GM23338 (cell line): ENCODE measurements around the gene ARHGEF10L. TPM values are rescaled to one million over a fixed set of nuclear protein-coding genes. Genes with fewer than 3 reads are reported as not detected.

Source experiments
- ATAC-seq: fragments of 200-7000 bp; cut with Tn5 transposase; 3 replicates; pipeline ENCODE4 v1.9.1; 2020
- DNase-seq: peaks from one replicate; pipeline ENCODE4 v3.0.0-alpha.2; 2015; ENCODE audit warnings: low spot score
- H2AFZ ChIP-seq: fragments of 200-600 bp; sonication (generic); 2 replicates; pipeline ENCODE4 v1.8.0; 2016; ENCODE audit warnings: antibody characterized with exemption, mild to moderate bottlenecking, moderate library complexity
- H3F3A ChIP-seq: fragments of 200-600 bp; sonication (generic); replicated peaks from 2 replicates; pipeline ENCODE4 v1.8.0; 2017; ENCODE audit warnings: antibody characterized with exemption, mixed run types, low read depth
- H3K27ac ChIP-seq: fragments of 200-600 bp; sonication (generic); 2 replicates; pipeline ENCODE4 v1.6.1; 2016; ENCODE audit warnings: low read depth
- H3K27me3 ChIP-seq: fragments of 200-600 bp; sonication (generic); 2 replicates; pipeline ENCODE4 v1.8.0; 2016; ENCODE audit warnings: mild to moderate bottlenecking, mixed run types, moderate library complexity; ENCODE audit not compliant: insufficient read depth
- H3K36me3 ChIP-seq: fragments of 200-600 bp; sonication (generic); 2 replicates; pipeline ENCODE4 v1.8.0; 2016; ENCODE audit warnings: mild to moderate bottlenecking; ENCODE audit not compliant: insufficient read depth
- H3K4me1 ChIP-seq: fragments of 200-600 bp; sonication (generic); 2 replicates; pipeline ENCODE4 v1.8.0; 2016; ENCODE audit warnings: mild to moderate bottlenecking, moderate library complexity; ENCODE audit not compliant: insufficient read depth
- H3K4me2 ChIP-seq: fragments of 200-600 bp; sonication (generic); 2 replicates; pipeline ENCODE4 v1.7.1; 2017; ENCODE audit warnings: mixed run types
- H3K4me3 ChIP-seq: fragments of 200-600 bp; sonication (generic); 2 replicates; pipeline ENCODE4 v1.6.1; 2016; ENCODE audit warnings: mixed run types
- H3K79me2 ChIP-seq: fragments of 200-600 bp; sonication (generic); replicated peaks from 2 replicates; pipeline ENCODE4 v1.8.0; 2017; ENCODE audit warnings: mild to moderate bottlenecking; ENCODE audit not compliant: insufficient read depth
- H3K9me2 ChIP-seq: fragments of 200-600 bp; sonication (generic); 2 replicates; pipeline ENCODE4 v1.8.0; 2017; ENCODE audit not compliant: insufficient read depth
- H4K20me1 ChIP-seq: fragments of 200-600 bp; sonication (generic); replicated peaks from 2 replicates; pipeline ENCODE4 v1.8.0; 2017; ENCODE audit warnings: mild to moderate bottlenecking; ENCODE audit not compliant: insufficient read depth
- H3K27ac Mint-ChIP-seq: 2 replicates; pipeline ENCODE4 v1.8.0; 2020; ENCODE audit warnings: inconsistent platforms, mild to moderate bottlenecking, moderate library complexity, mixed read lengths
- H3K27me3 Mint-ChIP-seq: 3 replicates; pipeline ENCODE4 v1.8.0; 2022; ENCODE audit warnings: low read depth, mild to moderate bottlenecking, moderate library complexity, mixed read lengths, inconsistent platforms; ENCODE audit not compliant: insufficient read depth, poor library complexity
- H3K36me3 Mint-ChIP-seq: 3 replicates; pipeline ENCODE4 v1.8.0; 2021; ENCODE audit warnings: low read depth, mild to moderate bottlenecking, inconsistent platforms, moderate library complexity, mixed read lengths
- H3K4me1 Mint-ChIP-seq: 3 replicates; pipeline ENCODE4 v1.8.0; 2020; ENCODE audit warnings: mild to moderate bottlenecking, inconsistent platforms, mixed read lengths
- H3K4me3 Mint-ChIP-seq: 3 replicates; pipeline ENCODE4 v1.8.0; 2021; ENCODE audit warnings: moderate library complexity, mild to moderate bottlenecking, inconsistent platforms, mixed read lengths
- H3K9me3 Mint-ChIP-seq: 3 replicates; pipeline ENCODE4 v1.8.0; 2020; ENCODE audit warnings: moderate library complexity, mild to moderate bottlenecking, inconsistent platforms, mixed read lengths
- EZH2 ChIP-seq: fragments of 200-600 bp; sonication (generic); IDR thresholded peaks from one replicate; pipeline ENCODE4 v1.8.0; 2017; ENCODE audit warnings: antibody characterized with exemption, mild to moderate bottlenecking, low read depth; ENCODE audit not compliant: unreplicated experiment
- JUNB ChIP-seq: IDR thresholded peaks from one replicate; pipeline ENCODE4 v1.6.1; 2016; ENCODE audit warnings: antibody characterized with exemption; ENCODE audit not compliant: unreplicated experiment
- NANOG ChIP-seq: IDR thresholded peaks from 2 replicates; pipeline ENCODE4 v1.6.1; 2016; ENCODE audit warnings: antibody characterized with exemption, borderline replicate concordance
- POLR2AphosphoS5 ChIP-seq: IDR thresholded peaks from 2 replicates; pipeline ENCODE4 v1.6.1; 2016; ENCODE audit warnings: antibody characterized with exemption, low read depth
- STAT1 ChIP-seq: IDR thresholded peaks from one replicate; pipeline ENCODE4 v1.6.1; 2016; ENCODE audit warnings: antibody characterized with exemption; ENCODE audit not compliant: unreplicated experiment
- ZNF114 ChIP-seq: fragments of 250-450 bp; sonication (Bioruptor Pico); IDR thresholded peaks from 2 replicates; pipeline ENCODE4 v1.5.0; 2020; ENCODE audit warnings: mild to moderate bottlenecking, moderate library complexity
- polyA plus RNA-seq: library from polyadenylated mRNA; unstranded; fragments of >200 nt; fragmentation: Nextera tagmentation; extraction: Ambion mirVana; gene quantifications from 2 replicates; pipeline ENCODE4 v1.2.1, GENCODE V29; 2016
- total RNA-seq: library from RNA; depleted of rRNA; stranded (reverse); fragments of >200 nt; shearing (Covaris generic); gene quantifications from 2 replicates; pipeline ENCODE4 v1.2.3, GENCODE V29; 2014
- TF ChIP-seq, protein P1 (sequence below): IDR thresholded peaks from one replicate; pipeline ENCODE4 v1.6.1; 2018; ENCODE audit warnings: antibody characterized with exemption; ENCODE audit not compliant: unreplicated experiment
- TF ChIP-seq, protein P2 (sequence below), 2 experiments: fragments of 200-600 bp in 1 of 2; sonication (generic) in 1 of 2; conservative IDR thresholded peaks; 2 replicates each; pipeline versions ENCODE4 v1.5.1 to v1.6.1; 2016 to 2017; ENCODE audit warnings: antibody characterized with exemption in 2 of 2, low read depth in 2 of 2, mild to moderate bottlenecking in 2 of 2, moderate library complexity in 1 of 2
- TF ChIP-seq, protein P3 (sequence below): fragments of 250-450 bp; sonication (Bioruptor Pico); IDR thresholded peaks from 2 replicates; pipeline ENCODE4 v1.5.0; 2020; ENCODE audit warnings: mild to moderate bottlenecking, moderate library complexity

The ARHGEF10L gene
- total and polyA plus RNA-seq, 2 experiments from 2014 or later = 12.1 to 46.8 TPM

DNA sequence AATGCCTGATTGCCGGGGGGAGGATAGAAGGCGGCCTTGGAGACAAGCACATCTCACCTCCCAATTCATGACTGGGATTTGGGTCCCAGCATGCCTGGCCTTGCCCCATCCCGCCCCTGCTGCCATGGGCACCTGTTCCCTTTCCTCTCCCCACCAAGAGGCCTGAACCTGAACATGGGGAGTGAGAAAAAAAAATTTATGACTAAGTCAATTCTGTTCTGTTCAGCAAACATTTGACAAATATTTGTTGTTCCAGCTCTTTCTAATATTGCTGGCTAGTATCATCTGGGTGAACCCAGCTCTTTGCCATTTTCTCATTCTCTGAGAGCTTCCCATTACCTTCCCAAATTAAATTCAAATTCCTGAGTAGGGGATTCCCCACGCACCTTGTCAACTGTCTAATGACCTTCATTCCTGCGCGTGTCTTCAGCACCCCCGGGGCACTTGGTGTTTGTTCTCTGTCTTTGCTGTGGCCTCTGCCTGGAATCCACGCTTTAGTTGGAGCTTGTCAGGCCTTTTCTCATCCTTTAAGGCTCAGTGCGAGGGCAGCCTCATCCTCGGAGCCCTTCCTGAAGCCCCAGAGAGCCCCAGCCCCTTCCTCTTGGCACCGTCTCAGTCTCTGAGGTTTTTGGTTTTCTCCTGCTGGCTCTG lies 42.8 kb downstream of the ARHGEF10L start (continued):
- TF ChIP-seq, protein P1, sequence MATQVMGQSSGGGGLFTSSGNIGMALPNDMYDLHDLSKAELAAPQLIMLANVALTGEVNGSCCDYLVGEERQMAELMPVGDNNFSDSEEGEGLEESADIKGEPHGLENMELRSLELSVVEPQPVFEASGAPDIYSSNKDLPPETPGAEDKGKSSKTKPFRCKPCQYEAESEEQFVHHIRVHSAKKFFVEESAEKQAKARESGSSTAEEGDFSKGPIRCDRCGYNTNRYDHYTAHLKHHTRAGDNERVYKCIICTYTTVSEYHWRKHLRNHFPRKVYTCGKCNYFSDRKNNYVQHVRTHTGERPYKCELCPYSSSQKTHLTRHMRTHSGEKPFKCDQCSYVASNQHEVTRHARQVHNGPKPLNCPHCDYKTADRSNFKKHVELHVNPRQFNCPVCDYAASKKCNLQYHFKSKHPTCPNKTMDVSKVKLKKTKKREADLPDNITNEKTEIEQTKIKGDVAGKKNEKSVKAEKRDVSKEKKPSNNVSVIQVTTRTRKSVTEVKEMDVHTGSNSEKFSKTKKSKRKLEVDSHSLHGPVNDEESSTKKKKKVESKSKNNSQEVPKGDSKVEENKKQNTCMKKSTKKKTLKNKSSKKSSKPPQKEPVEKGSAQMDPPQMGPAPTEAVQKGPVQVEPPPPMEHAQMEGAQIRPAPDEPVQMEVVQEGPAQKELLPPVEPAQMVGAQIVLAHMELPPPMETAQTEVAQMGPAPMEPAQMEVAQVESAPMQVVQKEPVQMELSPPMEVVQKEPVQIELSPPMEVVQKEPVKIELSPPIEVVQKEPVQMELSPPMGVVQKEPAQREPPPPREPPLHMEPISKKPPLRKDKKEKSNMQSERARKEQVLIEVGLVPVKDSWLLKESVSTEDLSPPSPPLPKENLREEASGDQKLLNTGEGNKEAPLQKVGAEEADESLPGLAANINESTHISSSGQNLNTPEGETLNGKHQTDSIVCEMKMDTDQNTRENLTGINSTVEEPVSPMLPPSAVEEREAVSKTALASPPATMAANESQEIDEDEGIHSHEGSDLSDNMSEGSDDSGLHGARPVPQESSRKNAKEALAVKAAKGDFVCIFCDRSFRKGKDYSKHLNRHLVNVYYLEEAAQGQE = no peak
- no peak for TF ChIP-seq NANOG
- TF ChIP-seq, protein P2, sequence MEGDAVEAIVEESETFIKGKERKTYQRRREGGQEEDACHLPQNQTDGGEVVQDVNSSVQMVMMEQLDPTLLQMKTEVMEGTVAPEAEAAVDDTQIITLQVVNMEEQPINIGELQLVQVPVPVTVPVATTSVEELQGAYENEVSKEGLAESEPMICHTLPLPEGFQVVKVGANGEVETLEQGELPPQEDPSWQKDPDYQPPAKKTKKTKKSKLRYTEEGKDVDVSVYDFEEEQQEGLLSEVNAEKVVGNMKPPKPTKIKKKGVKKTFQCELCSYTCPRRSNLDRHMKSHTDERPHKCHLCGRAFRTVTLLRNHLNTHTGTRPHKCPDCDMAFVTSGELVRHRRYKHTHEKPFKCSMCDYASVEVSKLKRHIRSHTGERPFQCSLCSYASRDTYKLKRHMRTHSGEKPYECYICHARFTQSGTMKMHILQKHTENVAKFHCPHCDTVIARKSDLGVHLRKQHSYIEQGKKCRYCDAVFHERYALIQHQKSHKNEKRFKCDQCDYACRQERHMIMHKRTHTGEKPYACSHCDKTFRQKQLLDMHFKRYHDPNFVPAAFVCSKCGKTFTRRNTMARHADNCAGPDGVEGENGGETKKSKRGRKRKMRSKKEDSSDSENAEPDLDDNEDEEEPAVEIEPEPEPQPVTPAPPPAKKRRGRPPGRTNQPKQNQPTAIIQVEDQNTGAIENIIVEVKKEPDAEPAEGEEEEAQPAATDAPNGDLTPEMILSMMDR (conservative IDR thresholded peaks at IDR 0.05; ENCODE audit: low read depth in 2 of 2) = no peak
- no peak for TF ChIP-seq ZNF114 (CRISPR knock-in tag)
- no peak for TF ChIP-seq EZH2
- TF ChIP-seq JUNB = no peak
- no peak for TF ChIP-seq POLR2AphosphoS5

DNA sequence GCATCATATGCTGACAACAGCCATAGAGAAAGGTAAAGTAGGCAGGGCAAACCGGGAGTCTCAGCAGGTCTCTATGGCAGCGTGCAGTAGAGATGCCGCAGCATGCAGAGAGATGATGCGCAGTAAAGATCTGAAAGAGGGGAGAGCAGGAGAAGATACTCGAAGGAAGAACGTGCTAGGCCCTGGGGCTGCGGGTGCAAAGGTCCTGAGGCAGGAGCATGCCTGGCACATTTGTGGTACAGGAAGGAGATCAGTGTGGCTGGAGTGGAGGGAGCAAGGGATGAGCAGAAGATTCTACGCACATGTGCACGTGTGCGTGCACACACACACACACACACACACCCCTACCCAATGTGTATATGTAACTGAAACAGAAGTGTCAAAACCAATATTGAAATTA lies 45.0 kb downstream of the ARHGEF10L start:
- Mint-ChIP-seq H3K9me3 (no peaks in the 10 kb centered on the region), H3K4me1 (peaks cover 75% of the 10 kb centered on the region), H3K4me3 (no peak overlapping the region), H3K27me3 (peaks cover 23% of the 10 kb centered on the region), H3K27ac (no peak overlapping the region), H3K36me3 (peaks cover 20% of the 10 kb centered on the region; the same call in 2 of the 3 replicates)
- Histone ChIP-seq H3K4me3 (no peak overlapping the region), H3K36me3 (0 out of 2 replicates have a peak, but pooled peaks cover 6% of the 10 kb centered on the region), H2AFZ (no peak overlapping the region), H4K20me1 (peaks cover under 1% of the 10 kb centered on the region; the same call in 1 of the 2 replicates), H3K79me2 (peaks cover 11% of the 10 kb centered on the region), H3K27me3 (no peaks in the 10 kb centered on the region), H3K4me2 (no peak overlapping the region), H3K27ac (0 out of 2 replicates have a peak overlapping the region, but pooled peaks have one; percentile 26), H3F3A (peaks cover 17% of the 10 kb centered on the region), H3K9me2 (no peaks in the 10 kb centered on the region), H3K4me1 (peaks cover 66% of the 10 kb centered on the region)
- ATAC-seq (no peak), DNase-seq (no peak)
- TF ChIP-seq, protein P3, sequence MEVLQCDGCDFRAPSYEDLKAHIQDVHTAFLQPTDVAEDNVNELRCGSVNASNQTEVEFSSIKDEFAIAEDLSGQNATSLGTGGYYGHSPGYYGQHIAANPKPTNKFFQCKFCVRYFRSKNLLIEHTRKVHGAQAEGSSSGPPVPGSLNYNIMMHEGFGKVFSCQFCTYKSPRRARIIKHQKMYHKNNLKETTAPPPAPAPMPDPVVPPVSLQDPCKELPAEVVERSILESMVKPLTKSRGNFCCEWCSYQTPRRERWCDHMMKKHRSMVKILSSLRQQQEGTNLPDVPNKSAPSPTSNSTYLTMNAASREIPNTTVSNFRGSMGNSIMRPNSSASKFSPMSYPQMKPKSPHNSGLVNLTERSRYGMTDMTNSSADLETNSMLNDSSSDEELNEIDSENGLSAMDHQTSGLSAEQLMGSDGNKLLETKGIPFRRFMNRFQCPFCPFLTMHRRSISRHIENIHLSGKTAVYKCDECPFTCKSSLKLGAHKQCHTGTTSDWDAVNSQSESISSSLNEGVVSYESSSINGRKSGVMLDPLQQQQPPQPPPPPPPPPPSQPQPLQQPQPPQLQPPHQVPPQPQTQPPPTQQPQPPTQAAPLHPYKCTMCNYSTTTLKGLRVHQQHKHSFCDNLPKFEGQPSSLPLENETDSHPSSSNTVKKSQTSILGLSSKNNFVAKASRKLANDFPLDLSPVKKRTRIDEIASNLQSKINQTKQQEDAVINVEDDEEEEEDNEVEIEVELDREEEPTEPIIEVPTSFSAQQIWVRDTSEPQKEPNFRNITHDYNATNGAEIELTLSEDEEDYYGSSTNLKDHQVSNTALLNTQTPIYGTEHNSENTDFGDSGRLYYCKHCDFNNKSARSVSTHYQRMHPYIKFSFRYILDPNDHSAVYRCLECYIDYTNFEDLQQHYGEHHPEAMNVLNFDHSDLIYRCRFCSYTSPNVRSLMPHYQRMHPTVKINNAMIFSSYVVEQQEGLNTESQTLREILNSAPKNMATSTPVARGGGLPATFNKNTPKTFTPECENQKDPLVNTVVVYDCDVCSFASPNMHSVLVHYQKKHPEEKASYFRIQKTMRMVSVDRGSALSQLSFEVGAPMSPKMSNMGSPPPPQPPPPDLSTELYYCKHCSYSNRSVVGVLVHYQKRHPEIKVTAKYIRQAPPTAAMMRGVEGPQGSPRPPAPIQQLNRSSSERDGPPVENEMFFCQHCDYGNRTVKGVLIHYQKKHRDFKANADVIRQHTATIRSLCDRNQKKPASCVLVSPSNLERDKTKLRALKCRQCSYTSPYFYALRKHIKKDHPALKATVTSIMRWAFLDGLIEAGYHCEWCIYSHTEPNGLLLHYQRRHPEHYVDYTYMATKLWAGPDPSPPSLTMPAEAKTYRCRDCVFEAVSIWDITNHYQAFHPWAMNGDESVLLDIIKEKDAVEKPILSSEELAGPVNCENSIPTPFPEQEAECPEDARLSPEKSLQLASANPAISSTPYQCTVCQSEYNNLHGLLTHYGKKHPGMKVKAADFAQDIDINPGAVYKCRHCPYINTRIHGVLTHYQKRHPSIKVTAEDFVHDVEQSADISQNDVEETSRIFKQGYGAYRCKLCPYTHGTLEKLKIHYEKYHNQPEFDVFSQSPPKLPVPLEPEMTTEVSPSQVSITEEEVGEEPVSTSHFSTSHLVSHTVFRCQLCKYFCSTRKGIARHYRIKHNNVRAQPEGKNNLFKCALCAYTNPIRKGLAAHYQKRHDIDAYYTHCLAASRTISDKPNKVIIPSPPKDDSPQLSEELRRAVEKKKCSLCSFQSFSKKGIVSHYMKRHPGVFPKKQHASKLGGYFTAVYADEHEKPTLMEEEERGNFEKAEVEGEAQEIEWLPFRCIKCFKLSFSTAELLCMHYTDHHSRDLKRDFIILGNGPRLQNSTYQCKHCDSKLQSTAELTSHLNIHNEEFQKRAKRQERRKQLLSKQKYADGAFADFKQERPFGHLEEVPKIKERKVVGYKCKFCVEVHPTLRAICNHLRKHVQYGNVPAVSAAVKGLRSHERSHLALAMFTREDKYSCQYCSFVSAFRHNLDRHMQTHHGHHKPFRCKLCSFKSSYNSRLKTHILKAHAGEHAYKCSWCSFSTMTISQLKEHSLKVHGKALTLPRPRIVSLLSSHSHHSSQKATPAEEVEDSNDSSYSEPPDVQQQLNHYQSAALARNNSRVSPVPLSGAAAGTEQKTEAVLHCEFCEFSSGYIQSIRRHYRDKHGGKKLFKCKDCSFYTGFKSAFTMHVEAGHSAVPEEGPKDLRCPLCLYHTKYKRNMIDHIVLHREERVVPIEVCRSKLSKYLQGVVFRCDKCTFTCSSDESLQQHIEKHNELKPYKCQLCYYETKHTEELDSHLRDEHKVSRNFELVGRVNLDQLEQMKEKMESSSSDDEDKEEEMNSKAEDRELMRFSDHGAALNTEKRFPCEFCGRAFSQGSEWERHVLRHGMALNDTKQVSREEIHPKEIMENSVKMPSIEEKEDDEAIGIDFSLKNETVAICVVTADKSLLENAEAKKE = no peak
- TF ChIP-seq STAT1 (no peak), EZH2 (no peak)
- TF ChIP-seq, protein P1 = no peak
